HepG2 (cell line): Measurements from ENCODE around the gene OSBP. TPM values are rescaled to one million over a fixed set of nuclear protein-coding genes. Genes with fewer than 3 reads are reported as not detected.

Experiments used
- CBFB ChIP-seq: sonication (generic); formaldehyde crosslinking; IDR thresholded peaks from 2 replicates; pipeline ENCODE4 v1.4.0; 2020; ENCODE audit warnings: missing genetic modification reagents
- ERF ChIP-seq: IDR thresholded peaks from 2 replicates; pipeline ENCODE4 v1.6.1; 2018; ENCODE audit warnings: missing biosample characterization, missing genetic modification reagents
- HINFP ChIP-seq: sonication (generic); formaldehyde crosslinking; IDR thresholded peaks from 2 replicates; pipeline ENCODE4 v1.4.0; 2020; ENCODE audit warnings: low read depth, mild to moderate bottlenecking, missing genetic modification reagents
- MAFK ChIP-seq, 2 experiments: IDR thresholded peaks in 1 of 2; conservative IDR thresholded peaks in 1 of 2; 2 replicates each; pipeline ENCODE4 v1.6.1; 2011; ENCODE audit warnings: improper control_type of control experiment in 2 of 2, low read length in 2 of 2
- NCOA1 ChIP-seq: sonication (generic); formaldehyde crosslinking; IDR thresholded peaks from 2 replicates; pipeline ENCODE4 v1.9.0; 2021; ENCODE audit warnings: missing genetic modification reagents
- SP1 ChIP-seq, 2 experiments: fragments of 450-650 bp in 1 of 2; sonication (generic) in 1 of 2; formaldehyde crosslinking in 1 of 2; IDR thresholded peaks; 2 replicates each; pipeline versions ENCODE4 v1.4.0 to v1.6.1; 2016 to 2020; ENCODE audit warnings: missing genetic modification reagents in 1 of 2
- THAP7 ChIP-seq: sonication (generic); formaldehyde crosslinking; IDR thresholded peaks from 2 replicates; pipeline ENCODE4 v1.8.1; 2023; ENCODE audit warnings: mild to moderate bottlenecking, missing genetic modification reagents
- ZFP82 ChIP-seq: sonication (generic); formaldehyde crosslinking; IDR thresholded peaks from 2 replicates; pipeline ENCODE4 v1.5.1; 2020; ENCODE audit warnings: mild to moderate bottlenecking, missing genetic modification reagents, borderline replicate concordance
- ZNF142 ChIP-seq: sonication (generic); formaldehyde crosslinking; IDR thresholded peaks from 2 replicates; pipeline ENCODE4 v1.4.0; 2020; ENCODE audit warnings: missing genetic modification reagents
- ZNF552 ChIP-seq: sonication (generic); formaldehyde crosslinking; IDR thresholded peaks from 2 replicates; pipeline ENCODE4 v1.9.0; 2022; ENCODE audit warnings: missing genetic modification reagents, mild to moderate bottlenecking, borderline replicate concordance
- ZSCAN22 ChIP-seq: sonication (generic); formaldehyde crosslinking; IDR thresholded peaks from 2 replicates; pipeline ENCODE4 v1.4.0; 2020; ENCODE audit warnings: mild to moderate bottlenecking, missing genetic modification reagents
- polyA plus RNA-seq, 8 experiments: library from polyadenylated mRNA; depleted of rRNA in 3 of 8; stranded (reverse) in 7 of 8; unstranded in 1 of 8; fragments of >200 nt; fragmentation: Illumina TruSeq in 4 of 8; extraction: Trizol in 4 of 8; gene quantifications; 2 replicates each; pipeline versions ENCODE4 v1.2.1 to v1.2.3, GENCODE V29; 2011 to 2016; ENCODE audit warnings: low read depth in 4 of 8, missing spikeins in 1 of 8, mixed read lengths in 1 of 8; ENCODE audit not compliant: insufficient read depth in 1 of 8
- total RNA-seq, 5 experiments: library from RNA; depleted of rRNA; stranded (reverse); fragments of >200 nt; fragmentation: Illumina TruSeq; extraction: Trizol; gene quantifications; 2 replicates each; pipeline ENCODE4 v1.2.3, GENCODE V29; 2016; ENCODE audit warnings: low read depth in 1 of 5
- TF ChIP-seq, protein P1 (sequence below): sonication (generic); formaldehyde crosslinking; IDR thresholded peaks from 2 replicates; pipeline ENCODE4 v1.9.0; 2021; ENCODE audit warnings: missing genetic modification reagents, borderline replicate concordance

Gene OSBP
- total and polyA plus RNA-seq, 2 of the 13 experiments (the other 11 are each of a cell fraction or from before 2014, with no cell fraction given) = 12.1 to 13.5 TPM

DNA sequence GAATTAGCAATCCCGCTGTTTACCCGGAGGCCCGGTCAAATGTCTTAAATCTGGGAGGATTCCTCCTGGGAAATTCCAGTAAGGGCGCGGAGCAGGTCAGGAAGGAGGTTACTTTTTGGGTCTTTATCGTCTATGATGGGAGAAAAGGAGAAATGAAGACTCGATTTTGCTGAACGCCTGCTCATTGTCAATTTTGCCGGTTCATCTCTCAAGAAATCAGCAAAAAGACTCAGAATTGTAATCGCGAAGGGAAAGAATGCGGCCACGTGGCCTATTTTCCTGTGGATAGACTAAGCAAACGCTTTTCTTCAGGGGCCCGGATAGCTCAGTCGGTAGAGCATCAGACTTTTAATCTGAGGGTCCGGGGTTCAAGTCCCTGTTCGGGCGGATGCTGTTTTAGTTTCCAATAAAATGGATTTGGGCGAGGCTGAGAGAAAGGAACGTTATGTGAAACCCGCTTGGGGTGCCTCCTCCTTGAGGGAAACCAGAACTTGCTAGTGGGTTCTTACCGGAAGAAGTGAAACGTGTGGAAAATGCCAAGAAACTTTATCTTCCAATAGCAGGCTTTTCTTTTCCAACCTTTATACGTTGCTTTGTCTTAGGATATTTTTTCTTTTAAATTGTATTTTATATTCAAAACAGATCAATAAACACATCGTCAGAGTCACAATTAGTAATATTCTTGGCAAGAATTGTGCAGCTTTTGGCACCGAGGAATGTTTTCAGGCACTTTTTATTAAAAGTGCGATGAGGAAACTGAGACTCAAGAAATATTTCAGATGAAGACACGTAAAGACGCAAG is 59.3 kb downstream of the OSBP start (continued):
- no peak for TF ChIP-seq ZNF142 (CRISPR knock-in tag)
- TF ChIP-seq MAFK (conservative IDR thresholded peaks at IDR 0.05 in 1 of 2, IDR thresholded peaks at IDR 0.05 in 1 of 2; ENCODE audit: low read length in 2 of 2) = no peak
- no peak for TF ChIP-seq HINFP
- TF ChIP-seq NCOA1 (CRISPR knock-in tag) = no peak
- TF ChIP-seq ERF (CRISPR knock-in tag) = no peak
- no peak for TF ChIP-seq SP1 (IDR thresholded peaks at IDR 0.05)
- no peak for TF ChIP-seq SP1 (CRISPR knock-in tag; IDR thresholded peaks at IDR 0.05)
- TF ChIP-seq THAP7 (CRISPR knock-in tag) = no peak
- no peak for TF ChIP-seq ZNF552 (CRISPR knock-in tag)
- TF ChIP-seq ZFP82 (CRISPR knock-in tag) = no peak
- TF ChIP-seq CBFB = no peak
- no peak for TF ChIP-seq ZSCAN22 (CRISPR knock-in tag)
- TF ChIP-seq, protein P1, sequence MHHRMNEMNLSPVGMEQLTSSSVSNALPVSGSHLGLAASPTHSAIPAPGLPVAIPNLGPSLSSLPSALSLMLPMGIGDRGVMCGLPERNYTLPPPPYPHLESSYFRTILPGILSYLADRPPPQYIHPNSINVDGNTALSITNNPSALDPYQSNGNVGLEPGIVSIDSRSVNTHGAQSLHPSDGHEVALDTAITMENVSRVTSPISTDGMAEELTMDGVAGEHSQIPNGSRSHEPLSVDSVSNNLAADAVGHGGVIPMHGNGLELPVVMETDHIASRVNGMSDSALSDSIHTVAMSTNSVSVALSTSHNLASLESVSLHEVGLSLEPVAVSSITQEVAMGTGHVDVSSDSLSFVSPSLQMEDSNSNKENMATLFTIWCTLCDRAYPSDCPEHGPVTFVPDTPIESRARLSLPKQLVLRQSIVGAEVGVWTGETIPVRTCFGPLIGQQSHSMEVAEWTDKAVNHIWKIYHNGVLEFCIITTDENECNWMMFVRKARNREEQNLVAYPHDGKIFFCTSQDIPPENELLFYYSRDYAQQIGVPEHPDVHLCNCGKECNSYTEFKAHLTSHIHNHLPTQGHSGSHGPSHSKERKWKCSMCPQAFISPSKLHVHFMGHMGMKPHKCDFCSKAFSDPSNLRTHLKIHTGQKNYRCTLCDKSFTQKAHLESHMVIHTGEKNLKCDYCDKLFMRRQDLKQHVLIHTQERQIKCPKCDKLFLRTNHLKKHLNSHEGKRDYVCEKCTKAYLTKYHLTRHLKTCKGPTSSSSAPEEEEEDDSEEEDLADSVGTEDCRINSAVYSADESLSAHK (CRISPR knock-in tag) = no peak
